H1 (cell line): ENCODE measurements around the gene ASPG. TPM values are rescaled to one million over a fixed set of nuclear protein-coding genes. Genes with fewer than 3 reads are reported as not detected.

Experiments used
- CTCF ChIA-PET: fragments of 300-600 bp; sonication (Branson Sonifier 250); formaldehyde crosslinking; loops from one replicate; lab custom pipeline; 2021; ENCODE audit not compliant: partially characterized antibody; lab: Charles Lee
- POLR2A ChIA-PET: fragments of 300-600 bp; sonication (Branson Sonifier 250); formaldehyde crosslinking; loops from one replicate; lab custom pipeline; 2021; ENCODE audit warnings: inconsistent platforms; ENCODE audit not compliant: partially characterized antibody; lab: Charles Lee
- DNase-seq, 2 experiments: peaks; one replicate each; pipeline versions ENCODE4 v3.0.0 to v3.0.0-alpha.2; 2010 to 2022; ENCODE audit warnings: low spot score in 2 of 2, low read depth in 1 of 2, mixed read lengths in 1 of 2
- FAIRE-seq: peaks from 2 replicates; lab custom pipeline; 2011; peaks lifted over from hg19 to GRCh38; lab: Jason Lieb, UNC
- H2AFZ ChIP-seq: 2 replicates; pipeline ENCODE4 v1.8.1; 2012; ENCODE audit warnings: low read length, inconsistent platforms
- H2AK5ac ChIP-seq: 2 replicates; pipeline ENCODE4 v1.6.1; 2013; ENCODE audit warnings: low read depth, low read length
- H2BK120ac ChIP-seq: replicated peaks from 2 replicates; pipeline ENCODE3; 2013; ENCODE audit warnings: low read depth, low read length, inconsistent platforms
- H2BK12ac ChIP-seq: 2 replicates; pipeline ENCODE4 v1.6.1; 2013; ENCODE audit warnings: low read depth, low read length
- H2BK15ac ChIP-seq: 2 replicates; pipeline ENCODE4 v1.6.1; 2013; ENCODE audit warnings: low read length
- H2BK20ac ChIP-seq: 2 replicates; pipeline ENCODE4 v1.6.1; 2013; ENCODE audit warnings: low read length
- H2BK5ac ChIP-seq: 2 replicates; pipeline ENCODE4 v1.6.1; 2013; ENCODE audit warnings: low read depth, low read length
- H3K14ac ChIP-seq: 2 replicates; pipeline ENCODE4 v1.6.1; 2013; ENCODE audit warnings: inconsistent platforms; ENCODE audit not compliant: insufficient read length
- H3K18ac ChIP-seq: 2 replicates; pipeline ENCODE4 v1.6.1; 2013; ENCODE audit warnings: low read length; ENCODE audit errors: extremely low read depth
- H3K23ac ChIP-seq: 2 replicates; pipeline ENCODE4 v1.6.1; 2013; ENCODE audit warnings: inconsistent platforms; ENCODE audit not compliant: insufficient read length
- H3K23me2 ChIP-seq: 2 replicates; pipeline ENCODE4 v1.6.1; 2013; ENCODE audit warnings: low read depth, low read length
- H3K27ac ChIP-seq: 2 replicates; pipeline ENCODE4 v1.6.1; 2011; ENCODE audit warnings: low read depth, low read length, inconsistent platforms
- H3K27me3 ChIP-seq, 4 experiments: replicated peaks in 1 of 4; 1 replicate in 1 of 4; 2 replicates in 3 of 4; pipeline versions ENCODE4 v1.6.1 to v1.8.1; 2011 to 2013; ENCODE audit warnings: low read length in 3 of 4, mild to moderate bottlenecking in 3 of 4, inconsistent platforms in 2 of 4, mixed read lengths in 2 of 4, moderate library complexity in 1 of 4; ENCODE audit not compliant: control insufficient read depth in 3 of 4, insufficient read depth in 3 of 4; ENCODE audit errors: extremely low read depth in 1 of 4
- H3K36me3 ChIP-seq, 4 experiments: 2 replicates each; pipeline versions ENCODE4 v1.6.1 to v1.8.1; 2011 to 2013; ENCODE audit warnings: mild to moderate bottlenecking in 4 of 4, low read length in 3 of 4, moderate library complexity in 2 of 4, control low read depth in 1 of 4, inconsistent platforms in 1 of 4; ENCODE audit not compliant: insufficient read depth in 4 of 4, control insufficient read depth in 2 of 4
- H3K4ac ChIP-seq: replicated peaks from 2 replicates; pipeline ENCODE3; 2013; ENCODE audit warnings: low read length, low read depth, mixed read lengths, inconsistent platforms; ENCODE audit not compliant: insufficient read length
- H3K4me1 ChIP-seq, 4 experiments: replicated peaks in 1 of 4; 1 replicate in 1 of 4; 2 replicates in 3 of 4; pipeline versions ENCODE4 v1.6.1 to v1.8.1; 2011 to 2013; ENCODE audit warnings: low read length in 3 of 4, inconsistent platforms in 2 of 4, mixed read lengths in 1 of 4; ENCODE audit not compliant: insufficient read depth in 4 of 4, control insufficient read depth in 3 of 4
- H3K4me2 ChIP-seq, 2 experiments: 2 replicates each; pipeline versions ENCODE4 v1.6.1 to v1.8.1; 2011 to 2013; ENCODE audit warnings: low read depth in 2 of 2, low read length in 2 of 2, control low read depth in 1 of 2, inconsistent platforms in 1 of 2, mild to moderate bottlenecking in 1 of 2; ENCODE audit not compliant: insufficient read depth in 1 of 2
- H3K4me3 ChIP-seq, 4 experiments: fragments of 200-600, 300-600 bp in 1 of 4; sonication (generic), shearing (Covaris generic), sonication (Bioruptor Twin) in 1 of 4; 2 replicates each; pipeline versions ENCODE4 v1.5.1 to v1.8.1; 2011 to 2016; ENCODE audit warnings: low read length in 4 of 4, low read depth in 3 of 4, control low read depth in 2 of 4, inconsistent platforms in 2 of 4, mild to moderate bottlenecking in 2 of 4, mixed read lengths in 1 of 4, moderate library complexity in 1 of 4; ENCODE audit not compliant: insufficient read depth in 2 of 4; ENCODE audit errors: extremely low read depth in 1 of 4
- H3K56ac ChIP-seq: replicated peaks from 2 replicates; pipeline ENCODE3; 2013; ENCODE audit warnings: low read depth, mild to moderate bottlenecking, mixed read lengths, low read length, inconsistent platforms; ENCODE audit not compliant: insufficient read length
- H3K79me1 ChIP-seq: 2 replicates; pipeline ENCODE4 v1.6.1; 2013; ENCODE audit warnings: low read depth, low read length, control low read depth
- H3K79me2 ChIP-seq, 2 experiments: 2 replicates each; pipeline versions ENCODE4 v1.6.1 to v1.8.1; 2012 to 2013; ENCODE audit warnings: low read length in 2 of 2, mild to moderate bottlenecking in 2 of 2, inconsistent platforms in 1 of 2; ENCODE audit not compliant: insufficient read depth in 2 of 2, control insufficient read depth in 1 of 2
- H3K9ac ChIP-seq, 4 experiments: replicated peaks in 1 of 4; 1 replicate in 1 of 4; 2 replicates in 3 of 4; pipeline versions ENCODE4 v1.6.1 to v1.8.1; 2011 to 2013; ENCODE audit warnings: low read depth in 3 of 4, low read length in 3 of 4, control low read depth in 2 of 4, mild to moderate bottlenecking in 2 of 4, moderate library complexity in 2 of 4, inconsistent platforms in 1 of 4; ENCODE audit errors: extremely low read depth in 1 of 4
- H3K9me3 ChIP-seq, 2 experiments: 2 replicates each; pipeline versions ENCODE4 v1.6.1 to v1.8.1; 2012 to 2013; ENCODE audit warnings: mild to moderate bottlenecking in 2 of 2, moderate library complexity in 2 of 2, control low read depth in 1 of 2, inconsistent platforms in 1 of 2, low read depth in 1 of 2, low read length in 1 of 2, mixed read lengths in 1 of 2; ENCODE audit not compliant: insufficient read depth in 2 of 2
- H4K20me1 ChIP-seq, 2 experiments: replicated peaks in 1 of 2; 2 replicates each; pipeline versions ENCODE3 to v1.8.1; 2011 to 2013; ENCODE audit warnings: inconsistent platforms in 2 of 2, low read length in 2 of 2, mild to moderate bottlenecking in 1 of 2; ENCODE audit not compliant: insufficient read depth in 2 of 2, control insufficient read depth in 1 of 2
- H4K5ac ChIP-seq: 2 replicates; pipeline ENCODE4 v1.6.1; 2013; ENCODE audit warnings: low read length, low read depth, mixed read lengths, inconsistent platforms; ENCODE audit not compliant: insufficient read length
- H4K8ac ChIP-seq: 2 replicates; pipeline ENCODE4 v1.8.0; 2013; ENCODE audit warnings: mild to moderate bottlenecking, moderate library complexity, low read length, inconsistent platforms; ENCODE audit not compliant: insufficient read depth; ENCODE audit errors: extremely low read depth
- H4K91ac ChIP-seq: replicated peaks from 2 replicates; pipeline ENCODE3; 2013; ENCODE audit warnings: low read length, mixed read lengths, inconsistent platforms; ENCODE audit not compliant: insufficient read length
- BRCA1 ChIP-seq: IDR thresholded peaks from 2 replicates; pipeline ENCODE4 v1.6.1; 2012; ENCODE audit warnings: low read depth, low read length, improper control_type of control experiment
- GABPA ChIP-seq: IDR thresholded peaks from 2 replicates; pipeline ENCODE4 v1.6.1; 2011; ENCODE audit warnings: mild to moderate bottlenecking, low read length, moderate library complexity, borderline replicate concordance; ENCODE audit not compliant: insufficient read depth
- HDAC6 ChIP-seq: IDR thresholded peaks from one replicate; pipeline ENCODE4 v1.7.1; 2012; ENCODE audit warnings: low read depth, mild to moderate bottlenecking, inconsistent platforms, low read length, moderate library complexity
- NRF1 ChIP-seq: IDR thresholded peaks from 2 replicates; pipeline ENCODE4 v1.6.1; 2011; ENCODE audit warnings: mild to moderate bottlenecking, low read depth, low read length, improper control_type of control experiment
- PHF8 ChIP-seq: fragments of 200-600 bp; sonication (generic); conservative IDR thresholded peaks from 2 replicates; pipeline ENCODE4 v1.7.1; 2012; ENCODE audit warnings: low read depth, mild to moderate bottlenecking, inconsistent platforms, low read length, moderate library complexity
- RAD21 ChIP-seq, 2 experiments: IDR thresholded peaks in 1 of 2; conservative IDR thresholded peaks in 1 of 2; 2 replicates each; pipeline ENCODE4 v1.6.1; 2011; ENCODE audit warnings: low read depth in 2 of 2, low read length in 2 of 2, improper control_type of control experiment in 1 of 2, inconsistent platforms in 1 of 2, mild to moderate bottlenecking in 1 of 2, moderate library complexity in 1 of 2
- SP2 ChIP-seq: IDR thresholded peaks from 2 replicates; pipeline ENCODE4 v1.6.1; 2012; ENCODE audit warnings: mild to moderate bottlenecking, low read length, inconsistent platforms
- ZNF274 ChIP-seq: IDR thresholded peaks from 2 replicates; pipeline ENCODE4 v1.7.0; 2012; ENCODE audit warnings: low read length, borderline replicate concordance; ENCODE audit errors: extremely low read depth
- WGBS, 2 experiments: shearing (Covaris generic) in 1 of 2; methylation state at CpG; one replicate each; pipeline versions ENCODE4 v1.1.6 to v1.1.7; 2013 to 2015; ENCODE audit warnings: low lambda C conversion rate in 2 of 2, mixed read lengths in 2 of 2, inconsistent platforms in 1 of 2, low coverage in 1 of 2, missing lambda C conversion rate in 1 of 2; ENCODE audit not compliant: insufficient replicate concordance in 2 of 2, insufficient coverage in 1 of 2, insufficient read length in 1 of 2; ENCODE audit errors: extremely low coverage in 1 of 2, missing lambda C conversion rate in 1 of 2; 5-methylcytosine and 5-hydroxymethylcytosine counted together
- polyA plus RNA-seq, 7 experiments: library from polyadenylated mRNA; depleted of rRNA in 3 of 7; stranded (reverse) in 5 of 7; unstranded in 2 of 7; fragments of >200 nt in 5 of 7; fragments of 200-250 nt in 2 of 7; gene quantifications; 1 replicate in 5 of 7; 2 replicates in 1 of 7; 4 replicates in 1 of 7; pipeline versions ENCODE4 v1.2.1 to v1.2.3, GENCODE V29; 2011 to 2013; ENCODE audit warnings: missing spikeins in 2 of 7, mixed read lengths in 2 of 7
- total RNA-seq: library from RNA; stranded (reverse); fragmentation: NEBNext Ultra II Directional; extraction: Animal tissue kit (Norgen Biotek cat#: 25700); gene quantifications from 2 replicates; pipeline ENCODE4 v1.2.1, GENCODE V29; 2021

Gene ASPG
- total and polyA plus RNA-seq, 2 of the 8 experiments (the other 6 are each of a cell fraction or from before 2014, with no cell fraction given) = 0.34 to 0.59 TPM

GRCh38 chr14:104112113-104112505 lies 26.6 kb downstream of the ASPG start:
- Histone ChIP-seq H3K14ac (no peak overlapping the region), H2BK12ac (no peak overlapping the region), H3K4me1 (peaks cover 0 to 14% (median 4%) of the 10 kb centered on the region in 4 experiments; a peak in 6 of 7 replicates), H2BK15ac (no peak overlapping the region), H3K56ac (no peak overlapping the region), H4K8ac (no peak overlapping the region), H3K27ac (no peak overlapping the region), H2AFZ (no peak overlapping the region), H3K79me2 (no peaks in the 10 kb centered on the region), H3K23ac (no peak overlapping the region), H3K4me2 (no peak overlapping the region), H4K91ac (no peak overlapping the region), H3K27me3 (peaks cover 4 to 16% (median 13%) of the 10 kb centered on the region in 4 experiments; a peak in 6 of 7 replicates), H3K9me3 (no peaks in the 10 kb centered on the region), H3K79me1 (no peaks in the 10 kb centered on the region), H2BK5ac (no peak overlapping the region), H3K4ac (no peak overlapping the region), H3K23me2 (peaks cover 4% of the 10 kb centered on the region; the same call in 1 of the 2 replicates), H3K36me3 (no peaks in the 10 kb centered on the region), H2BK120ac (no peak overlapping the region), H2BK20ac (no peak overlapping the region), H3K4me3 (no peak overlapping the region), H2AK5ac (no peak overlapping the region), H3K18ac (no peak overlapping the region), H4K20me1 (peaks cover 0 to 4% of the 10 kb centered on the region in 2 experiments), H3K9ac (no peak overlapping the region), H4K5ac (no peak overlapping the region)
- 94% methylated on average over 4 of the region's 6 CpGs; no CpG with 5 or more reads in 1 of the 2 experiments for WGBS, 2 experiments
- FAIRE-seq (no peak), DNase-seq (no peak)
- CTCF ChIA-PET = interaction anchor here (0.8 to 2.5 kb wide), 6 partner anchors 8 to 26 kb away, joined by 3 to 9 read pairs (median 4); no protein-coding TSS in a partner anchor
- POLR2A ChIA-PET = no interaction called here
- no peak for TF ChIP-seq RAD21 (IDR thresholded peaks at IDR 0.05 in 1 of 2, conservative IDR thresholded peaks at IDR 0.05 in 1 of 2; ENCODE audit: low read depth in 2 of 2, low read length in 2 of 2)
- no peak for TF ChIP-seq HDAC6
- no peak for TF ChIP-seq PHF8
- TF ChIP-seq NRF1 = no peak
- TF ChIP-seq ZNF274 = no peak
- TF ChIP-seq GABPA = no peak
- no peak for TF ChIP-seq SP2
- TF ChIP-seq BRCA1 = no peak
